A549 treated with Mapracorat at 1 μM for 4 hours (cell line): ENCODE results near the gene CSTF1. TPM values are rescaled to one million over a fixed set of nuclear protein-coding genes. Genes with fewer than 3 reads are reported as not detected.

Experiments
- total RNA-seq: library from RNA; stranded (reverse); fragments of 200-300 nt; extraction: Qiagen RNA extraction; gene quantifications from 5 replicates; pipeline ENCODE4 v1.2.3, GENCODE V29; 2022

CSTF1 gene
- total RNA-seq: 34.6 to 39.8 TPM (median 36.4 TPM) in 5 replicates

DNA sequence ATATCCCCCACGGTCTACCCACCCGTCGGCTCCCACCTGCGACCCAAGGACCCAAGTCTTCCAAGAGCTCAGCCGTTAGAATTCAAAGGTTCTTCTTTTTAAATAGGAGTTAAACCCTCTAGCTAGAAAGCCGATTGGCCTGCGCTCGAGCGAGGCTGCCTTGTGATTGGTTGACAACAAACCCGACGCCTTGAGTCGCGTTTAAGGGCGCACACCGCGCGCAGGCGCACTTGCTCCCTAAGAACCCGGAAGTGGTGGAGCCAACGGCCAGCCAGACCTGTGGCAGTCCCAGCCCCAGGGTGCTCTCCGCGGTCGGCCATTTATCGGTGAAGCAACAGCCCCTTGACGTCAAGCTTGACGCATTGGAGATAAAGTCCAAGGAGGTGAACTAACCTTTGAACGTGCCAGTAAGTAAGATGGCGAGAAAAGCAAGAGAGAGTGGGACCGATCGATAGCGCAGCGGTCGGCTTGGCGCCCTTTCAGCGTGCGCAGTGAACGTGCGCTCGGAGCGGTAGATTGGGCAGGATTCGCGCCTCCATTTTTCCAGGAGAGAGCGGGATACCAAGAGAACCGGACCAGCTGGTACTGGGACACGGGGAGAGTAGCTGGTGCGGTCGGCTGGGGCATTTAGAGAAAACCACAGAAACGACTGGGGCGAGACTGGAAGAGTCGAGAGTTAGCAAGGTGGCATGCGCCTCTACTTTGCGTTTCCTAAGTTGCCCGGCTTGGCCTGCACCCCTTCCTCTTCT, at the start of gene CSTF1, which contains the start of gene AURKA:
Gene CSTF1 (plus strand): TSS at position 514 of the 749 bp plus-strand sequence. CDS start 2,908 bp downstream, outside the sequence.
Gene AURKA (minus strand): TSS at position 84 of the 749 bp plus-strand sequence. CDS start 4,018 bp downstream, outside the sequence.

DNA sequence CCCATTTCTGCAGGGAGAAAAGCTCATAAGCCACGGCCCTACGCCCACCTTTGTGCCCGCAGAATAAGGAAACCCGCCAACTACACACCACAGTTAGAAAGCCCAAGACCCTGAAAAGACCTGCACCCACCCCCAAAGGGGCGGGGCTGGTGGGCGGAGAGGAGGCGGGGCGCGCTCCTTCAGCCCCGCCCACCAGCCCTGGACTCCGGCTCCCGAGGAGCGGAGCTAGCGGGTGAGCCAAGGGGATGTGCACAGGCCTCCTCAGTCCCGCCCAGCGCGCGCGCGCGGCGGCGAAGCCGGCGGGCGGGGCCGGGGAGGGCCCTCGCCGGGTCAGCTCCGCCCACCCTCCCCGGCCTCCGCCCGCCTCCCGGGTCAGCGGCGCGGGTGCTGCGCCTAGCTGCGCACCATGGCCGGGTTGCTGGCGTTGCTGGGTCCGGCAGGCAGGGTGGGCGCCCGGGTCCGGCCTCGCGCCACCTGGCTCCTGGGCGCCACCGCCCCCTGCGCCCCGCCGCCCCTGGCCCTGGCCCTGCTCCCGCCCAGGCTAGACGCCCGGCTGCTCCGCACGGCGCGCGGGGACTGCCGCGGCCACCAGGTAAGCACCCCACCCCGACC, 33.7 kb upstream of the CSTF1 start, which contains the start of gene FAM210B:
Gene FAM210B (plus strand): TSS at position 375 of the 612 bp plus-strand sequence. CDS start 32 bp downstream, at position 407.

GRCh38 chr20:56411759-56412472, 19.5 kb downstream of the CSTF1 start, which contains the start of gene CASS4:
TSS of gene CASS4 (plus strand) at chr20:56412260. CDS start at chr20:56412459, 199 bp downstream.

Other genes with a start within 250 kb of the CSTF1 start
- gene MC3R, start 143.9 kb upstream of the CSTF1 start, total RNA-seq: not detected in 5 replicates
- 10.2 to 12.8 TPM (median 11.5 TPM) in 5 replicates for gene FAM210B, start 33.7 kb upstream of the CSTF1 start, total RNA-seq
- 94.7 to 105 TPM (median 103 TPM) in 5 replicates for gene AURKA, start 430 bp upstream of the CSTF1 start, total RNA-seq
- gene CASS4, start 19.6 kb downstream of the CSTF1 start, total RNA-seq: 0.05 to 0.06 TPM in 2 of 5 replicates, not detected in the others
- 81.2 to 97.5 TPM (median 88.2 TPM) in 5 replicates for gene RTF2, start 76.0 kb downstream of the CSTF1 start, total RNA-seq
- 0.28 to 0.43 TPM (median 0.30 TPM) in 4 of 5 replicates, not detected in the other for gene FAM209A, start 132.1 kb downstream of the CSTF1 start, total RNA-seq
- 0.22 to 0.67 TPM (median 0.34 TPM) in 5 replicates for gene FAM209B, start 140.6 kb downstream of the CSTF1 start, total RNA-seq
- gene TFAP2C, start 236.7 kb downstream of the CSTF1 start, total RNA-seq: 13.1 to 15.0 TPM (median 13.5 TPM) in 5 replicates